IPS DF 4.7 (cell line): ENCODE results near the gene NALF2.

Experiments used
- DNase-seq: peaks from one replicate; pipeline ENCODE4 v3.0.0-alpha.2; 2013; ENCODE audit warnings: low spot score; ENCODE audit errors: extremely low read depth

NALF2 gene

DNA sequence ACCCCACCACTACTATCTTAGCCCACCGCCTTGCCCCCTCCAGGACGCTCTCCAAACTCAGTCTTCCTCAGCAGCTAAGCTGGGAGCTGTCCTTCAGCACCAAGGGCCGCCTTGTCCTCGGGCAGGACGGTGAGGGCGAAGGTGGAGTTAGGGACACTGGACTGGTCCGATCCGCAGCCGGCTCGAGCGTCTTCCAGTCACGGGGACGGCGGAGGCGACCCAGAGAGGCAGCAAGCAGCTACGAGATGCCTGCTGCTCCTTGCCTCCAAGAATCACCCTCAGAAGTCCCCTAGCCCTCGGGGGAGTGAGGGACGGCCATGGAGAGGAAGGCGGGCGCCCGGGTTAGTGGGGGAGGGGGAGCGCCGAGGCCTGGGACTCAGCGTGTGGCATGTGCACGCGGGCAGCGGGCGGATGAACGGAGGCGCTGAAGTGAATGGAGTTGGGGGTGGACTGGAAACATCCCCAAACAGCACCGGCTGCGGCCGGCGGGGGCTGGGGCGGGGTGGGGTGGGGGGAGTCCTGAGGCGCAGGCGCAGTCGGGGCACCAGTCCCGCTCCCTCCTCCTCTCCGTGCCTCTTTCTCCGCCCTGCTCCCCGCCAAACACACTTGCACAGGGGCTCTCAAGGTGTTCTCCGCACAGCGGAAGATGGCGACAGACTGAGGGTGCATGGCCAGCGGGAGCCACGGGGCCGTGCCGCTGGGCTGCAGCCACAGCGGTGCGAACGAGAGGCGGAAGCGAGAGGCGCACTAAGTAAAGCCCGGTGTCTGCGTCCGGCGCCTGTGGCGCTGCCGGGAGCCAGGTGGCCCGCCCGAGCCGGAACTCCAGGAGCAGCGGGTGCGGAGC is at the start of gene NALF2:
TSS of gene NALF2 (plus strand) at position 545 of the 844 bp plus-strand sequence. CDS start 957 bp downstream, outside the sequence.
- no peak for DNase-seq

DNA sequence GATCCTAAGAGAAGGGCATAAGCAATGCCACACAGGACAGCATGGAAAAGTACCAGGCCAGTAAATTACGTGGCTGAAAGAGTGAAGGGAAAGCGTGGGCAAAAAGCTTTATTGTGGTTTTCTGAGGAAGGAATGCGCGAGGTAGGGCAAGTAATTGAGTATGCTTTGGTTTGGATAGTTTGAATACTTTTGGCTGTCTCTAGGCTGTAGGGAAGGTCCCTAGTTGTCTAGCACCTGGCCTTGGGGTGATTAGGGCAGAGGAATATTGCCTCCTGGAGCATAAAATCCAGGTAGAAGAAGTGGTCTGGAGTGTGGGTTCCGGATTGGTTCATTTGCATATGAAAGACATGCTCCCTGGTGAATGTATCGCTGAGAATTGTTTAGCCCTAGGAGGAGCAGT is 46.4 kb upstream of the NALF2 start:
- DNase-seq, result no peak

DNA sequence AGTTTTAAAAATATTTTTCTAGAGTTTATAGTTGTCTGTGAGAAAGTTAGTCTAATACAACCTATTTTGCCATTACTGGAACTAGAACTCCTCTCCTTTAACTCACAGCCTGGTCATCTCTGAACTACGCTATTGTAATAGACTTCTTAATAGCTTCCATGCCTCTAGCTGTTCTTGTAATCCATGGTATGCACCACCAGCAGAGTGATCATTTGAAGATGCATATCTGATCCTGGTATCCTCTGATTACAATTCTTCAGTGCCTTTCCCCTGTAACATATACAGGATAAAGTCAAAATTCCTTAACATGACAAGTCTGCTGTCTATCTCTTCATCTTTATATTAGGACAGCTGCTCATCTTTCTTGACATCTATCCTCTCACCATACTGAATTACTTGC is 37.6 kb upstream of the NALF2 start:
- no peak for DNase-seq

DNA sequence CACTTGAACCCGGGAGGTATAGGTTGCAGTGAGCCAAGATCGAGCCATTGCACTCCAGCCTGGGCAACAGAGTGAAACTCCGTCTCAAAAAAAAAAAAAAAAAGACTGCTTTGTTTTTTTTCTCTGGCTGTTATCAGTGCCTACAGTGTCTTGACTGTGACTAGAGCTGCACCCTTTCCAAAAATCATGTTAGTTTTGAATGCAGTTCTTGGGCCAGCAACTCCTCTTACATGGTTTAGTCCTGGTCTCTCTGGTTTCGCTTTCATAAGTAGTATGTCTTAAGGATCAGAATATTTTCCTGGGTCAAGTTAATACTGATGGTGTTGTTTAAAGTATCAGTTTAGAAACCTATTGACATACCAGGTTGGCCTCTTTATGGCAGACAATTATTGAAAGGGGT is 34.2 kb upstream of the NALF2 start:
- DNase-seq, result no peak

DNA sequence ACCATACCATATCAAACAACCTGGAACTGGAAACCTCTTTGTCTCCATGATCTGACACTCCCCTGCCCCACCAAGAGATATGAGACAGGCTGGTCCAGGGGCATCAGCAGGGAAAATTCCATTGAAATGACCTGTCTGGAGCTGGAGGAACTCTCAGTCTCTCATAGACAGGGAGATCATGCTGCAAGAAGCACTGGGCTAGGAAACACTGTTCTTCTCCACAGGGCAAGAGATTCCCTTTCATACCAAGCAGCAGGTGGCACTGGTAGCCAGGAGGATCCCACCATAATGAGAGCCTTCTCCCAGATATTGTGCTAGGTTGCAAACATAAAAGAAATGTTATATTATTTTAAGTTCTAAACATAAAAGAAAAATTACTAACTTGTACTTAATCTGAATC is 14.5 kb upstream of the NALF2 start:
- DNase-seq, result no peak

DNA sequence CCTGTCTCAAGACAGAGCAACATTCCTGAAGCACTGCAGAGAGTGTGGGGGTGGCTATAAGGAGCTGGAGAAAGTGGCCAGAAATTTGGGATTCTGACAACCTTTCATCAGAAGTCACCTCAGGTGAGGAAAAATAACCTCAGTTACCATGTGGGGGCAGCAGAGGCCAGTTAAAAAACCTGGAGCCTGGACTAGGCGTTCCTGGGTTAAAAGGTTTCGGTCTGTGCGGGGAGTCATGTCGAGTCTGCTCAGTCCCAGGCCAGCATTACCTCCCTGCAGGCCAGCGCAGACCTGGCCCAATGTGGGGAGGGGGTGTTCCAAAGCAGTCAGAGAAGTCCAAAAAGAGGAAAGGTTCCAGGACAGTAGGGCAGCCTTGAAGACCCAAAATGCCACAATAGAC is 10.9 kb upstream of the NALF2 start:
- DNase-seq, result no peak

DNA sequence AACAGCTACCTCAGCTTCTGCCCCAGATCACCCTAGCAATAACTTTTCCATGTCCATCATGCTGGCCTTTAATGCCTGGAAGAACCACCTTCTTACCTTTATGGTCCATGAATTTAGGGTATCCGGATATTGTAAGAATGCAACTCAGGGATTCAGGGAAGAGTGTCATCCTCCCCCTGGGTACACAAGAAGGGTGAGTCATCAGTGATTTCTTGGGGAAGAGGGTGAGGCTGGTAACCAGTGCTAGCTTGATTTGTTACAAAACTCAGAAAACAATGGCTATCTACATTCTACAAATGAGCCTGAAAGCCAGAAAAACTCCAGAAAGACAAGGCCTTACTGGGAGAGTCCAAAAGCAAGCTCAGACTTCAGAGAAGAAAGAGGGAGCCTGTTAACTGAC is 10.4 kb upstream of the NALF2 start:
- no peak for DNase-seq

DNA sequence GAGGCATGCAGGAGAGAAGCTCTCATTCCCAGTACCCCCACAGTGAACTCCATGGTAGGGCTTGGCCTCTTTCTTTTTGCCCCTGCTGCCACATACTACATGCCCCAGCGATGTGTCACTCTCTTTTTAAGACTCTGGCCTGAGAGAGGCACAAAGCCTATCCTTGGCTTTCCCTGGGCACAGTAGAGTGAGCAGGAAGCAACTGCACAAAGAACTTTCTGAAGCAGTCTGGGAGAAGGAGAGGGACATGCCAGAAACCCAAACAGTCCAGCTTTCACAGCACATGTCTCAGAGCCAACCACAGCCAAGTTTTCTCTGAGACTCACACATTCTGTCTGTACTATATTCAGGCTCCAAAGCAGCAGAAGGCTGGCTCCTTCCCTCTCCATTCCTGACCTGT is 7.9 kb upstream of the NALF2 start:
- no peak for DNase-seq

DNA sequence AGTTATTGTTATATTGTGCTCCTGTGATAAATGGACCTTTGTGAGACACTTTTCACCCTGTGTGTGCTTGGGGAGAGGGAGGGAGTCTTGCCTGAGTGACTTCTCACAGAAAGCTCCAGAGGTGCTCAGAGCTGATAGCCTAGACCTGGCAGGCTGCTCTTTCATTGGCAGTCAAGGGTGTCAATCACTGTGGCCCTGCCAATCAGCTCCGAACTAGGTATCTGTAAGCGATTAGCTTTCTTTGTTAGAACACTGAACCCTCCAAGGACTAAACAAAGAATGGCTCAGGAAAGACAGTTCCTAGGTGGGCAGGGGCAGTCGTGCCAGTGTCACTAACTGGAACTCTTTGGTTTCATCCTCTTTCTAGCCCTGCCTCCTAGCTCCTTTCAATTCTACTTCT is 2.7 kb upstream of the NALF2 start:
- no peak for DNase-seq

DNA sequence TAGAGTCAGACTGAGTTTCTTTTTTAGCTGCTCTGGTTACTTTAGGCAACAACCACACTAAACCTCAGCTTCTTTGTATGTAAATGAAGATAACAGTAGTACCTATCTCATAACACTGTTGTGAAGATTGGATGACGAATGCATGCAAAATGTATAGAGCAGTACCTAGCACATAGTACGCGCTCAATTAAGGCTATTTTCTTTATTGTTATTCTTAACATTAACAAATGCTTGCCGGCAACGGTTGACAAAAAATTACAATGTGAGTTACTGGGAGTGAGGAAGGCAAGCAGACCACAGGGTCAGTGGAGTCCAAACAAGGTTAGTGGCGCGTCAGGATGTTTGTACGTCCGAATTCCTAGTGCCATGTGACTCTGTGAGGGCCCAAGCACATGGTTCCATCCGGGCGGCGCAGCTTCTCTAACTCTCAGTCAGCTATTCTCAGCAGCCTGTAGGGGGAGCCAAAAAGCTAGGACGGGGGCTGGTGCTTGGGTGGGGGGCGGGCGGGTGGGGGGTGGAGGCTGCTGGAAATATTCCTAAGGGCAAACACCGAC is 821 bp upstream of the NALF2 start:
- DNase-seq, result no peak

DNA sequence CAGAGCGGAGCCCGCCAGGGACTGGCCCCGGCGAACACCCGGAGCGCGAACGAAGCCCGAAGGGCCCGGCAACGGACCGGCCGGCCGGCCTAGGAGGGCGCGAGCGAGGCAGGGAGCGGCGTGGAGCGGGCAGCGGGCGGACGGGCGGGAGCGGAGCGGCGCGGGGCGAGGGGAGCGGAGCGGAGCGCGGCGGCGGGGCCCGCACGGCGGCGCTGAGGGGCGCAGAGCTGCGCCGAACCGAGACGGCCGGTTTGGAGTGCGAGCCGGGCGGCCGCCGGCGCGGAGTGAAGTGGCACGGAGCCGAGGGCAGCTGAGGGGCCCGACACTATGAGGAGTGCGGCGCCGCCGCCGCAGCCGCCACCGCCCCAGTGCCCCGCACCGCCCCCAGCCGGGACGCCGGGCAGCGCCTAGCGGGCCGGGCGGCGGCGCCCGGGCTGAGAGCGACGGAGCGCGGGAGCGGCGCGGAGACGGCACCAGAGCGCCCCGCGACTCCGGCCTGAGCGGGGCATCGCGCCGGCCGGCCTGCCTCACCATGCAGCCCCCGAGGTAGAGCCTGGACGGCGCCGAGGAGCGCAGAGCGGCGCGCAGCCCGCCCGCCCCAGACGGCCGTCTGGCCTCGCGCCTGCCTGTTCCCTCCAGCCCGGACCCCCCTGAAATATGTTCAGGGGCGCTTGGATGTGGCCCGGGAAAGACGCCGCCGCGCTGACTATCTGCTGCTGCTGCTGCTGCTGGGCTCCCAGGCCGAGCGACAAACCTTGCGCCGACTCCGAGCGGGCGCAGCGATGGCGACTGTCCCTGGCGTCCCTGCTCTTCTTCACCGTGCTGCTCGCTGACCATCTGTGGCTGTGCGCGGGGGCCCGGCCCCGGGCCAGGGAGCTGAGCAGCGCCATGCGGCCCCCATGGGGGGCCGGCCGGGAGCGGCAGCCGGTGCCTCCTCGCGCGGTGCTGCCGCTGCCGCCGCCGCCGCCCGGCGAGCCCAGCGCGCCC is 793 bp downstream of the NALF2 start:
- DNase-seq, result no peak

DNA sequence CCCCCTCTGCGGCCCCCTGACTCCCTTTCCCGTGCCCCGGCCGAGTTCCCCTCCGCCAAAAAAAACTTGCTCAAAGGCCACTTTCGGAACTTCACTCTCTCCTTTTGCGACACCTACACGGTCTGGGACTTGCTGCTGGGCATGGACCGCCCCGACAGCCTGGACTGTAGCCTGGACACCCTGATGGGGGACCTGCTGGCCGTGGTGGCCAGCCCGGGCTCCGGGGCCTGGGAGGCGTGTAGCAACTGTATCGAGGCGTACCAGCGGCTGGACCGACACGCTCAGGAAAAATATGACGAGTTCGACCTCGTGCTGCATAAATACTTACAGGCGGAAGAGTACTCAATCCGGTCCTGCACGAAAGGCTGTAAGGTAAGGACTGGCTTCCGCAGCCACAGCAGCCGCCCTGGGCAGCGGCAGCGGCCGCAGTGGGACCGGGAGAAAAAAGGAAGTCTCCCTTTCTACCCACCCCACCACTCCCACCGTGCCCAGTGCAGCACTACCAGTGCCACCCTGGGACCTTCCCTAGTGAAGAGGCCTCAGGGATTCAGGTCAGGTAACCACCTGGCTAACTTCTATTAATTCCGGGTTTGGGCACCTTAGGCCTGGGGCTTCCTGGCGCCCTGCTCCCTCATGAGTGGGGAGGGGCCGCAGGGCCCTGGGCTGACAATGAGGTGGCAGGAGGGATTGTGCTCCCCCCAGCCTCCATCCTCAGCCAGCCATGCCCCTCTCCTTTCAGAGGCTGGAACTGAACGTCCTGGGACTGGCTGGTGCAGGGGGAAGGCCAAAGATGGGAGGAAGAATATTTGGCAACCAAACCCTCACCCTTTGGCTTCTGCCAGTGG is 1.9 kb downstream of the NALF2 start:
- no peak for DNase-seq

DNA sequence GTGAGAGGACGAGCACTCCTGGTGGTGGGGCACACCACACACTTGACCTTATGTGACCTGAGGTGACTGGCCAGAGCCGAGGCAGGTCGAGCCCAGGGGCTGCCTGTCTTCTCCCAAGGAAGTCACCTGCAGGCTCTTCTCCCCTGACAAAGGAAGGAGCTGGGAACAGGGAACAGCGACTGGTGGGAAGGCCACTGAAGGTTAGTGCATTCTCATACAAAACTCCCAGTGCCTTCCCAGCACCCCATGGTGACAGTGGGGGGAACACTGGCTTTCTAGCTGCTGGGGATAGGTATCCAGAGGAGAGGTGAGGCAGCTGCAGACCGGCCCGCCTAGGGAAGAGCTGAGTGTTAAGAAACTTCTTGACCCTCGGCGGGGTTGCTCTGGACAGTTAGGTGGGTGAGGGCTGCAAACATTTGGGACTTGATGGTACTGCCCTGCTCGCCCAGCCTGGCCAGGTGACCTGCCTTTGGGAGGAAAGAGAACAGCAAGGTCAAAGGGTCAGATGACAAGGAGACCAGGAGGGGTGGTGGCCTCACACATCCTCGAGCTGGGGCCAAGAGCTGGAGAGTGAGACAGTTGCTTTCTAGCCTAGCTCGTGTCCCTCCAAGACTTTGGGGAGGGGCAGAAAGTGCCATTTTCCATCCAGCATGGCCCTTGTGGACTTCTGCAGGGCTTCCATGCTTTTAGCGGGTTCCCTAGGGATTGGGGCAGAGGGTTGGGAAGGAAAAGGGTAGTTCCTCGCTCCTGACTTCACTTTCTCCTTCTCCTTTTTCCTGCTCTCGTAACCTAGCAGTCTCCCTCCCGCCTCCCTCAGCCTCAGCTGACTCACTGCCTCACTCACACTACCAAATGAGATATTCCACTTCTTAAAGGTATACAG is 2.7 kb downstream of the NALF2 start:
- no peak for DNase-seq

DNA sequence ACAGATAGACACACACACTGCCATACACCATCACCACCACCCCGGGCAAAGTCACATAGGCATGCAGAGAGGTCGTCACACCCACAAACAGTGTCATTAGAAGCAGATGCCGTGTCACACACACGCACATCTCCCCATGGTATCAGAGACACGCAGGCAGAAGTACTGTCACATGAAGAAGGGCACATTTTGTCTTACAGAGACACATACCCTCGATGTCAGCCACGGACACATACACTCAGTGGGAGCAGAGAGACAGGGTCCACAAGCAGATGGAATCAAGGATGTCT is 3.3 kb downstream of the NALF2 start:
- no peak for DNase-seq

DNA sequence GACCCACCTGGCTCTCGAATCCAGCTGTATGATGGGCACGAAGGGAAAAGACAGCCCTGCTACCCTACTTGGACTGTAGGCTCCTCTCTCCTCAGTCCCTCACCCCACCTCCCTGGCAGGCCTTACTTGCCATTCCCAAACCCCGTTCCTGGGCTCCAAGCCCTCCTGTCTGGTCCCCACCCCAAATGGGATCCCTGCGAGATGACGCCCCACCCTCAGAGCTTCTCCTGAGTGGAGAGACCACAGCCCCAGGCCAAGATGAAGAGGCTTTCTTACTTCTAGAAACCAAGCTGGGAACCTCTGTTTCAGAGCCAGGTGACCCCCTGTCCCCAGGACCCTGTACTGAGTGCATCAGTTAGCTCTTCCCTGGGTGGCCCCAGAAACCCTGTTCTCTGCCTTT is 4.5 kb downstream of the NALF2 start:
- DNase-seq, result no peak

DNA sequence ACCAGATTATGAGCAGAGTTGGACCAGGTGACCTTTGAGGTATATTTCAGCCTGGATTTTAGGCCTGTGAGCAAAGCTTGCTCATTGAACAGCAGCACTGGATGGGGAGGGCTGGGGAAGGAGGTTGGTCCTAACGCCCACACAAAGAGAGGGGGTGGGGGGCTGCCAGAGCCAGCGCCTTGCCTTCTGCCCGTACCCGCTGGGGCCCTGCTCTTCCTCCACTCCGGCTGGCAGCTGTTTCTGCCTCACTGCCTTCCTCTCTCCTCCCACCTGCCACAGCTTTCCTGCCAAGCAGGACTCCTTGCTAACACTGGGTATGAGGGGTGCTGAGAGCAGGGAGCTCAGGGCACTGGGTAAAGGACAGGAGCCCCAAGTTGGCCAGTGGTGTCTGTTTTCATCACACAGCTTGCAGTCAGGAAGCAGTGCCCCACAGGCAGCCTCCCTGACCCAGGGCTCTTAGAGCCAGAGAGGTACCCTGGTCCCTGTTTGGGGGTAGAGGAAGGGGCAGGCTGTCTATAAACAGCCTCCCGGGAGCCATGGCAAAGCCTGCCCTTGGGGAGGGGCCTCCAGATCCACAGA is 6.1 kb downstream of the NALF2 start:
- no peak for DNase-seq

DNA sequence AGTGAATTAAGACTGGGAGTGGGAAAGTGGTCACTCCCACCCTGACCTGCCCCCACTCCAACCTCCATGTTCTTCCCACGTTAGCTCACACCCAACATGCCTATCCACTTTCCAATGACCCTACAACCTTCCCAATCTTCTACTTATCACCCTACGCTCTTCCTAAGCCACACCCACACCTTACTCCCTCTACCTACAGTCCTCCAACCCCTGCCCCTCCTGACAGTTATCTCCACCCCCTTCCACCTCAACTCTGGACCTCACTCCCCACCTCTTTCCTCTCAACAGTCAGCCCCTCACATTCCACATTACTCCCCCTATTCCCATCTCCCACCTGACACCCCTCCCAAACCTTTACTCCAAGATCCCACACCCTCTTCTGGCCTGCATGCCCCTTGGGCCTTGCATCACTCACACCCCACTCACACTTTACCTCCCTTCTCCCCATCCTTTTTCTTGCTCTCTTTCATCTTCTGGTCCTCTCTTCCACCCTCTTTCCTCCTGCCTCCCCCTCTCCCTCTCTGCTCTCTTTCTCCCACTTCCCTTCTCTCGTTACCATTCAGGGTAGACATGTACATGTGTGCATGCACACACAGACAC is 6.9 kb downstream of the NALF2 start:
- no peak for DNase-seq

DNA sequence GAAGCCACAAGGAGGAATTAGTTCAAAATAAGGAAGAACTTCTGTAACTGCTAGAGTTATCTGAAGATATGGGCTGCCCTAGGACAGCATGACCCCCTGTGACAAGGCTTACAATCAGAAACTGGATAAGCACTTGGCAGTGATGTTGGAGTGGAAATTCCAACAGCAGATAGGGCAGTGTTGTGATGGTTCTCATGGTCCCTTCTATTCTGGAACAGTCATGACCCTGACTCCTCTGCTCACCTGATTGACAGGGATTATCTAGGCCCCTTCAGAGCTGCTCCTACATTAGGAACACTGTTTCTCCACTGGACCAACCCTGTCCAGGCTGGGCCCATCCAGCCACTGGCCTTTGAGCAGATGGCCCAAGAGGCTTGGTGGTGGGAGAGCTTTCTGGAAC is 17.9 kb downstream of the NALF2 start:
- DNase-seq, result no peak

DNA sequence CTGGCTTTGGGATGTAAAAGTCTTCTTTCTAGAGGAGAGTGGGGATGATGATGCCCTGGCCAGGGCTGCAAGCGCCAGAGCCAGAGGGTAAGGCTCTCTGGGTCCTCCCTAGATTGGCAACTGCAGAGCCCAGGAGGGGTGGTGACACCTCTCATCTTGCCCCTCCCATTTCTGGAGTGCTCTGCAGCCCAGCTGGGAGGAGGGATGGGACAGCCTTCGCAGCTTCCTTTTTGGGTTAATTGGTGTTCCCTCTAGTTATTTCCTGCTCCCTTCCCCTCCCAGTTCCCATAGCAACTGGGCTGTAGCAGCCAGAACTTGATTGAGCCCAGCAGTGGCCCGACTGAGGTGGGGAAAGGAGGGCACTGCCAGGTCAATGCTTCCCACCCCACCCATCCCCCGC is 19.2 kb downstream of the NALF2 start:
- DNase-seq, result no peak
